Measurements from ENCODE around the gene LCORL. TPM values are rescaled to one million over a fixed set of nuclear protein-coding genes. Genes with fewer than 3 reads are reported as not detected.

LCORL gene
- total RNA-seq, 1 experiment from 2014 or later: 15.5 TPM

DNA sequence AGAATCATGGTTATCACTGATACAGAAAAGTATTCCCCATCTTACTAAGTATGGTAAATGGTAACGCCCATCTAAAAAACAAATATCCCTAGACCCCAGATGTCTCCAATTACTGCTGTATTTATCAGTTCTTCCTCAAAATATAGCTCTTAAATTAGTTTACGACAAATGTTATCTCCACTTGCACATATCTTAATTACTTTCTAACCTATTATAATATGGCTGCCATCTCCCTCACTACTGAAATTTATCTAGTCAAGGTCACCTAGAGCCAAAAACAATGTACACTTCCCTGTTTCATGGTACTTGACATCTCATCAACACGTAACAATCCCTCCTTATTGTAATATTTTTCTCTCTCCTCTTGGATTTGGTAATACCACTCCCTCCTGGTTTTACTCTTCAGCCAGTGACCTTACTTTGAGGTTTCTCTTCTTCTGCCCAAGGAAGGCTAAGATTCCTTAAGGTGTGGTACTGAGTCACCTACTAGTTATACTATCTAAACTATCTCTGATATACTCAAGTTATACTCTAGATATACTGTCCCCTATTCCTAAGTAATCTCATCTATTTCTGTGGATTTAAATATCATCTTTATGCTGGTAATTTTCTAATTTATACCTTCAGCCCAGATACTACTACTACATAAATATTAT lies 8.6 kb downstream of the LCORL start:
- H2BK120ac ChIP-seq (ENCODE audit: low read depth, low read length, poor library complexity, severe bottlenecking): no peak overlapping the region
- TF ChIP-seq, protein P1, sequence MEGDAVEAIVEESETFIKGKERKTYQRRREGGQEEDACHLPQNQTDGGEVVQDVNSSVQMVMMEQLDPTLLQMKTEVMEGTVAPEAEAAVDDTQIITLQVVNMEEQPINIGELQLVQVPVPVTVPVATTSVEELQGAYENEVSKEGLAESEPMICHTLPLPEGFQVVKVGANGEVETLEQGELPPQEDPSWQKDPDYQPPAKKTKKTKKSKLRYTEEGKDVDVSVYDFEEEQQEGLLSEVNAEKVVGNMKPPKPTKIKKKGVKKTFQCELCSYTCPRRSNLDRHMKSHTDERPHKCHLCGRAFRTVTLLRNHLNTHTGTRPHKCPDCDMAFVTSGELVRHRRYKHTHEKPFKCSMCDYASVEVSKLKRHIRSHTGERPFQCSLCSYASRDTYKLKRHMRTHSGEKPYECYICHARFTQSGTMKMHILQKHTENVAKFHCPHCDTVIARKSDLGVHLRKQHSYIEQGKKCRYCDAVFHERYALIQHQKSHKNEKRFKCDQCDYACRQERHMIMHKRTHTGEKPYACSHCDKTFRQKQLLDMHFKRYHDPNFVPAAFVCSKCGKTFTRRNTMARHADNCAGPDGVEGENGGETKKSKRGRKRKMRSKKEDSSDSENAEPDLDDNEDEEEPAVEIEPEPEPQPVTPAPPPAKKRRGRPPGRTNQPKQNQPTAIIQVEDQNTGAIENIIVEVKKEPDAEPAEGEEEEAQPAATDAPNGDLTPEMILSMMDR (conservative IDR thresholded peaks at IDR 0.05): no peak

More for the DNA sequence above, 8.6 kb downstream of the LCORL start:
- Histone ChIP-seq H3K14ac (ENCODE audit: insufficient read depth, low read length) (no peak overlapping the region), H3K27me3 (ENCODE audit: insufficient read depth, low read length) (no peaks in the 10 kb centered on the region), H3K79me1 (ENCODE audit: insufficient read depth, low read depth, low read length, poor library complexity, severe bottlenecking) (peaks cover 3% of the 10 kb centered on the region), H3K18ac (ENCODE audit: insufficient read length, low read depth, low read length) (no peak overlapping the region), H3K9ac (ENCODE audit: extremely low read depth, insufficient read length, low read length) (no peak overlapping the region), H3K27ac (ENCODE audit: insufficient read length, low read depth, low read length) (no peak overlapping the region), H2BK20ac (ENCODE audit: low read depth, low read length, poor library complexity, severe bottlenecking) (no peak overlapping the region), H2BK15ac (ENCODE audit: low read depth, low read length) (no peak overlapping the region), H3T11ph (ENCODE audit: low read length) (no peak overlapping the region), H4K20me1 (ENCODE audit: control insufficient read depth, insufficient read depth, insufficient read length) (no peaks in the 10 kb centered on the region), H3K79me2 (ENCODE audit: insufficient read depth, low read length) (peaks cover 8% of the 10 kb centered on the region; the same call in 1 of the 2 replicates), H4K8ac (replicated peaks; ENCODE audit: insufficient read length, low read depth, low read length) (no peak overlapping the region), H3K4ac (ENCODE audit: low read depth, low read length) (no peak overlapping the region), H3K4me2 (ENCODE audit: insufficient read depth, insufficient read length, low read length) (no peak overlapping the region), H4K5ac (ENCODE audit: insufficient read length, low read depth, low read length) (no peak overlapping the region), H2BK5ac (ENCODE audit: insufficient read length, low read length) (no peak overlapping the region), H2AK5ac (ENCODE audit: insufficient read length, low read length) (no peak overlapping the region), H2BK12ac (ENCODE audit: insufficient read length, low read depth, low read length) (no peak overlapping the region), H3K56ac (ENCODE audit: insufficient read length, low read depth, low read length) (no peak overlapping the region), H3K23ac (ENCODE audit: insufficient read length, low read depth, low read length) (no peak overlapping the region), H3K4me1 (ENCODE audit: insufficient read depth, low read length) (no peaks in the 10 kb centered on the region), H2AFZ (ENCODE audit: low read length) (no peak overlapping the region), H3K23me2 (ENCODE audit: insufficient read length, low read depth, low read length, poor library complexity, severe bottlenecking) (no peaks in the 10 kb centered on the region), H4K91ac (ENCODE audit: insufficient read length, low read depth, low read length) (no peak overlapping the region), H3K9me3 (ENCODE audit: control insufficient read depth, low read depth, low read length) (no peaks in the 10 kb centered on the region)
- Mint-ChIP-seq H3K27ac (no peak overlapping the region), H3K9me3 (no peaks in the 10 kb centered on the region; a peak in 1 of 5 replicates), H3K27me3 (ENCODE audit: low read depth) (no peaks in the 10 kb centered on the region), H3K4me1 (peaks cover 0 to 15% of the 10 kb centered on the region in 2 experiments; a peak in 2 of 4 replicates), H3K36me3 (ENCODE audit: insufficient read depth in 1 of 3, low read depth in 3 of 3) (no peaks in the 10 kb centered on the region; a peak in 1 of 7 replicates), H3K4me3 (no peak overlapping the region)
- DNase-seq: no peak
- 100% methylated on average over 1 of the region's 3 CpGs for WGBS (ENCODE audit: extremely low coverage, insufficient read length, low lambda C conversion rate)

Data from H9 (cell line).